Measurements from ENCODE around the gene GOLGA8B. TPM values are rescaled to one million over a fixed set of nuclear protein-coding genes. Genes with fewer than 3 reads are reported as not detected.

GOLGA8B gene
- total RNA-seq, 1 donor from 2014 or later: 68.0 TPM

GRCh38 chr15:34620142-34620541 lies 36.7 kb upstream of the GOLGA8B start:
- no peaks in the 10 kb centered on the region for H3K27me3 ChIP-seq
- DNase-seq (ENCODE audit: extremely low spot score in 2 of 2): no peak
- H3K36me3 ChIP-seq: no peaks in the 10 kb centered on the region
- no peaks in the 10 kb centered on the region for H3K4me1 ChIP-seq
- H3K27ac ChIP-seq: no peak overlapping the region
- intact Hi-C loops (cut with DNase I): no loop called here
- TF ChIP-seq, protein P1, sequence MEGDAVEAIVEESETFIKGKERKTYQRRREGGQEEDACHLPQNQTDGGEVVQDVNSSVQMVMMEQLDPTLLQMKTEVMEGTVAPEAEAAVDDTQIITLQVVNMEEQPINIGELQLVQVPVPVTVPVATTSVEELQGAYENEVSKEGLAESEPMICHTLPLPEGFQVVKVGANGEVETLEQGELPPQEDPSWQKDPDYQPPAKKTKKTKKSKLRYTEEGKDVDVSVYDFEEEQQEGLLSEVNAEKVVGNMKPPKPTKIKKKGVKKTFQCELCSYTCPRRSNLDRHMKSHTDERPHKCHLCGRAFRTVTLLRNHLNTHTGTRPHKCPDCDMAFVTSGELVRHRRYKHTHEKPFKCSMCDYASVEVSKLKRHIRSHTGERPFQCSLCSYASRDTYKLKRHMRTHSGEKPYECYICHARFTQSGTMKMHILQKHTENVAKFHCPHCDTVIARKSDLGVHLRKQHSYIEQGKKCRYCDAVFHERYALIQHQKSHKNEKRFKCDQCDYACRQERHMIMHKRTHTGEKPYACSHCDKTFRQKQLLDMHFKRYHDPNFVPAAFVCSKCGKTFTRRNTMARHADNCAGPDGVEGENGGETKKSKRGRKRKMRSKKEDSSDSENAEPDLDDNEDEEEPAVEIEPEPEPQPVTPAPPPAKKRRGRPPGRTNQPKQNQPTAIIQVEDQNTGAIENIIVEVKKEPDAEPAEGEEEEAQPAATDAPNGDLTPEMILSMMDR (IDR thresholded peaks at IDR 0.05): no peak
- no peak for TF ChIP-seq POLR2AphosphoS5 (IDR thresholded peaks at IDR 0.05; ENCODE audit: insufficient read depth in 1 of 2, low read depth in 1 of 2)
- TF ChIP-seq POLR2A (IDR thresholded peaks at IDR 0.05): no peak
- no peak overlapping the region for H3K4me3 ChIP-seq
- H3K9me3 ChIP-seq: no peaks in the 10 kb centered on the region

DNA sequence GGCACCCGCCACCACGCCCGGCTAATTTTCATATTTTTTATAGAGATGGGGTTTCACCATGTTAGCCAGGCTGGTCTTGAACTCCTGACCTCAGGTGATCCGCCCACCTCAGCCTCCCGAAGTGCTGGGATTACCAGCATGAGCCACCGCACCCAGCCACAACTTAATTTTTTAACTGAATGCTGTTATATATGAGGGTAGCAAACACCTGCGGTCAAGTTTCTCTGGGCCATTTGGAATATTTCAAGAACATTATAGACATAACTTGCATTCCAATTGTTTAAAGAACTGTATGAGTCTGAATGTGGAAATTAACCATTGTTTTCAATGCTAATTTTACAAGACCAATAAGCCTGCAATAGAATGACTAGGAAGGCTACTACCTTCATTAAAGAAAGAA lies 35.7 kb upstream of the GOLGA8B start:
- no peaks in the 10 kb centered on the region for H3K27me3 ChIP-seq
- no peak overlapping the region for H3K4me3 ChIP-seq
- TF ChIP-seq POLR2A (IDR thresholded peaks at IDR 0.05) (no peak), POLR2AphosphoS5 (IDR thresholded peaks at IDR 0.05; ENCODE audit: insufficient read depth in 1 of 2, low read depth in 1 of 2) (no peak)
- TF ChIP-seq, protein P1 (IDR thresholded peaks at IDR 0.05): no peak
- H3K9me3 ChIP-seq: no peaks in the 10 kb centered on the region
- H3K36me3 ChIP-seq: no peaks in the 10 kb centered on the region
- no peak overlapping the region for H3K27ac ChIP-seq
- DNase-seq (ENCODE audit: extremely low spot score in 2 of 2): no peak
- no peaks in the 10 kb centered on the region for H3K4me1 ChIP-seq
- intact Hi-C loops (cut with DNase I): no loop called here

DNA sequence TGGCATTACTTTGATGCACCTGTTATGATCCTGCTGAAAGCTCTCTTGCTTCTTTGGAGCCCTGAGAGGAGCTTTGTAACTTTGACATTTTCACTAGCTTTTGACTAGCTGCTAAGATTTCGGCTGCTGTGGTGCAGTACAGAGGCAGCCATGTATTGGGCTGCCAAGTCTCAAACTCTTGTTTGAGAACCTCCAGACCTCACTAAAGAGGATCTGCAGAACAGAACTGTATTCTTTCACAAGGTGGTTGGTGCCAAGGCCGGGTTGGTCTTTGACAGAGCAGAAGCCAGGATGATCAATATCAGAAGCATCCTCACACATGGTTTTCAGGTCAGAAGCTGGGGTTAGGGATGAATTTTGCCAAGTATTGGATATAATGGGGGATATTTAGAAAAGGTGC lies 34.6 kb upstream of the GOLGA8B start:
- TF ChIP-seq POLR2A (IDR thresholded peaks at IDR 0.05) (no peak), POLR2AphosphoS5 (IDR thresholded peaks at IDR 0.05; ENCODE audit: insufficient read depth in 1 of 2, low read depth in 1 of 2) (no peak)
- TF ChIP-seq, protein P1 (IDR thresholded peaks at IDR 0.05): no peak
- DNase-seq (ENCODE audit: extremely low spot score in 2 of 2): no peak
- intact Hi-C loops (cut with DNase I): no loop called here
- no peaks in the 10 kb centered on the region for H3K36me3 ChIP-seq
- H3K4me1 ChIP-seq: no peaks in the 10 kb centered on the region
- H3K27me3 ChIP-seq: no peaks in the 10 kb centered on the region
- no peak overlapping the region for H3K27ac ChIP-seq
- H3K4me3 ChIP-seq: no peak overlapping the region
- no peaks in the 10 kb centered on the region for H3K9me3 ChIP-seq

GRCh38 chr15:34616613-34617012 lies 33.2 kb upstream of the GOLGA8B start:
- no peak for TF ChIP-seq POLR2A (IDR thresholded peaks at IDR 0.05)
- no peak for TF ChIP-seq POLR2AphosphoS5 (IDR thresholded peaks at IDR 0.05; ENCODE audit: insufficient read depth in 1 of 2, low read depth in 1 of 2)
- TF ChIP-seq, protein P1 (IDR thresholded peaks at IDR 0.05): no peak
- Histone ChIP-seq H3K27me3 (no peaks in the 10 kb centered on the region), H3K36me3 (no peaks in the 10 kb centered on the region), H3K9me3 (no peaks in the 10 kb centered on the region), H3K4me1 (no peaks in the 10 kb centered on the region), H3K4me3 (no peak overlapping the region), H3K27ac (no peak overlapping the region)
- intact Hi-C loops (cut with DNase I): no loop called here
- DNase-seq (ENCODE audit: extremely low spot score in 2 of 2): no peak

DNA sequence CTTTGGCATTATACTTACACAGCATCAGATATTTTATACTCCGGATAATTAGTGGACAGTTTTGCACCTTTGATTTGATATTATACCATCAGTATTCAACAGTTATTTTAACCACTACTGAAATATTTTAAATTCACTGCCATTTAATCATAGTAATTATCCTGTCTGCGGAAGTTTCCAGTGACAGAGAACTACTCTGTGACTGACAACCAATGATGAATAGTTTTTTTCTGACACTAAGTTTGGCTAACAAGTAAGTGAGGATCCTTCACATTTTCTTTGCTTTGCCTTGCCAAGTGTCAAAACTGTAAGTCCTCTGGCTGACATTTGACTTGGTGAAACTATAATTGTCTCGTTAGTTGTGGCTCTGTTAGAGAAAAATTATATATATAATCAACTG lies 30.5 kb upstream of the GOLGA8B start:
- no peaks in the 10 kb centered on the region for H3K9me3 ChIP-seq
- no peak overlapping the region for H3K4me3 ChIP-seq
- no peak for DNase-seq (ENCODE audit: extremely low spot score in 2 of 2)
- H3K27ac ChIP-seq: no peak overlapping the region
- no peaks in the 10 kb centered on the region for H3K36me3 ChIP-seq
- TF ChIP-seq POLR2AphosphoS5 (IDR thresholded peaks at IDR 0.05; ENCODE audit: insufficient read depth in 1 of 2, low read depth in 1 of 2) (no peak), POLR2A (IDR thresholded peaks at IDR 0.05) (no peak)
- TF ChIP-seq, protein P1 (IDR thresholded peaks at IDR 0.05): no peak
- no peaks in the 10 kb centered on the region for H3K27me3 ChIP-seq
- H3K4me1 ChIP-seq: no peaks in the 10 kb centered on the region
- intact Hi-C loops (cut with DNase I): no loop called here
